Thymus (tissue), 11 donors: ENCODE results near the gene WDR27. TPM values are rescaled to one million over a fixed set of nuclear protein-coding genes. Genes with fewer than 3 reads are reported as not detected.
"Not testable (repeated sequence)": the region's sequence is repeated elsewhere in the genome, so short reads cannot be mapped to it uniquely, and the experiment has no call there.

ENCODE experiments used
- DNase-seq, 9 donors: peaks; one replicate each; pipeline ENCODE4 v3.0.0-alpha.2; 2013; ENCODE audit warnings: low spot score in 9 of 9, low read depth in 6 of 9, missing footprints in 1 of 9
- H3K27ac ChIP-seq, 2 donors: one replicate each; pipeline ENCODE4 v1.5.1; 2013; ENCODE audit warnings: control low read depth in 1 of 2, low read depth in 1 of 2, low read length in 1 of 2, mild to moderate bottlenecking in 1 of 2, moderate library complexity in 1 of 2
- H3K27me3 ChIP-seq, 2 donors: one replicate each; pipeline ENCODE4 v1.5.1; 2013; ENCODE audit warnings: low read length in 1 of 2; ENCODE audit not compliant: control insufficient read depth in 2 of 2, insufficient read depth in 1 of 2
- H3K36me3 ChIP-seq, 2 donors: one replicate each; pipeline ENCODE4 v1.5.1; 2013; ENCODE audit warnings: low read length in 1 of 2, mild to moderate bottlenecking in 1 of 2, moderate library complexity in 1 of 2; ENCODE audit not compliant: control insufficient read depth in 2 of 2, insufficient read depth in 2 of 2
- H3K4me1 ChIP-seq, 2 donors: one replicate each; pipeline ENCODE4 v1.5.1; 2013; ENCODE audit warnings: low read length in 2 of 2; ENCODE audit not compliant: control insufficient read depth in 2 of 2, insufficient read depth in 2 of 2
- H3K4me3 ChIP-seq, 2 donors: one replicate each; pipeline ENCODE4 v1.5.1; 2013; ENCODE audit warnings: low read length in 2 of 2, control low read depth in 1 of 2, mild to moderate bottlenecking in 1 of 2
- H3K9me3 ChIP-seq, 2 donors: one replicate each; pipeline ENCODE4 v1.5.1; 2013; ENCODE audit warnings: low read length in 1 of 2, mild to moderate bottlenecking in 1 of 2; ENCODE audit not compliant: control insufficient read depth in 2 of 2, insufficient read depth in 1 of 2
- WGBS: extraction: QIAGEN DNeasy Blood & Tissue Kit; methylation state at CpG from one replicate; pipeline ENCODE4 v1.1.7; 2013; 5-methylcytosine and 5-hydroxymethylcytosine counted together
- polyA plus RNA-seq: library from polyadenylated mRNA; stranded (reverse); fragments of 200-250 nt; gene quantifications from one replicate; pipeline ENCODE4 v1.2.3, GENCODE V29; 2013
- total RNA-seq: library from RNA; stranded (reverse); fragments of 120-200 nt; gene quantifications from one replicate; pipeline ENCODE4 v1.2.4, GENCODE V29; 2013
- donor health status: healthy.

WDR27 gene
- total and polyA plus RNA-seq, 2 donors, result 13.9 to 42.0 TPM

DNA sequence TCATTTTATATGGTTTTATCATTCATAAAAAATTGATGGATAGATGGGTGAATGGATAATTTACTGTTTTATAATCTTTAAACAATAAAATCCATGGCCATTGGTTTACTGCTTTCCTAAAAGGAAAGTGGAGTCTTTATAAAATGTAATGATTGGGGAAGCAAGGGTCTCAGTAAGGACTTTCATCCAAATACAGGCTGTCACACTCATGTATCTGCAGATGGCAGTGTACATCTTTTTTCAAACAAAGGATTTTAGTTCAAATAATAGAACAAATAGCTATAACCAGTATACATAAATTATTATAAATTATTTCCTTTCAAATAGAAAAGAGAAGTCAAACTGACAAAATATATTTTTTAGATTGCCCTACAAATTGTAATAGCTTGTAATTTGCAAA lies 190.0 kb downstream of the WDR27 start:
- not testable (repeated sequence) for H3K4me1 ChIP-seq, H3K9me3 ChIP-seq, H3K27ac ChIP-seq, H3K36me3 ChIP-seq, DNase-seq, H3K27me3 ChIP-seq, H3K4me3 ChIP-seq

DNA sequence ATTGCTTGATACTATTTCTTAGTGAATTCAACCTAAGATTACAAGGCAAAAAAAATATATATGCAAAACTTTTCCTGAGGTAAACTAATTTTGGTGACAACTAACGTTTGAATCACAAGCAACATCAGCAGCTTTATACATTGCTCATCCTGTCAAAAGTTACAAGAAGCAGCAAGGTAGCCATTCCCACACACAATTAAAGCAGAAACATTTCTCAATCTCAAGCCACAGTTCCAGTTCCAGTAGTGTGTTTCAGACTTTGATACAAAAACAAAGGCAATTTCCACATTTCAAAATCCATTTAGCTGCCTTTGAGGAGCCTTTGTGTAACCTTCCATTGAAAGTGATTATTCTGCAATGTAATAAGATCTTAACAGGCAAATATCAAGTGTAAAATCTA lies 191.0 kb downstream of the WDR27 start:
- Histone ChIP-seq H3K9me3 (no peaks in the 10 kb centered on the region), H3K27ac (no peak overlapping the region), H3K27me3 (no peaks in the 10 kb centered on the region), H3K4me1 (no peaks in the 10 kb centered on the region), H3K36me3 (no peaks in the 10 kb centered on the region), H3K4me3 (no peak overlapping the region)
- DNase-seq, result no peak
- 93% methylated on average over 1 of the region's 1 CpG for WGBS

DNA sequence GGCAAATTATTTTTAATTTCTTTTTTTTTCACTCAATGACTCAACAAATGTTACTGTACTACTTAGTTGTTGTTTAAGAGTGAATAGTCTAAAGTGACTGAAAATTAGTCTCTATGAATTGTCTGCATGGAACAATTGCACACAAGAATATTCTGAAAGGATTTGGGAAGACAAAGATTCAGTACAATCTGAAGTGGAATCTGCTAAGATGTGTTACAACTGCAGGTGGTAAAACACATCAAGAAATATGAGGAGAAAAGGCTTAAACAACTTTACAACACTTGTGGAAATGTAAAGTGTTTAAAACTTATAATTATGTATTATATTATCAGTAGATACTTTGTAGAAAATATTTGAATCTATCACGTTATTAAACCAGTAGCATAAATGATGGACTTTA lies 193.4 kb downstream of the WDR27 start:
- H3K27me3 ChIP-seq, result no peaks in the 10 kb centered on the region
- no peak overlapping the region for H3K27ac ChIP-seq
- no peaks in the 10 kb centered on the region for H3K36me3 ChIP-seq
- no peak for DNase-seq
- 99% methylated on average over 1 of the region's 1 CpG for WGBS
- H3K4me3 ChIP-seq, result no peak overlapping the region
- no peaks in the 10 kb centered on the region for H3K4me1 ChIP-seq
- no peaks in the 10 kb centered on the region for H3K9me3 ChIP-seq

DNA sequence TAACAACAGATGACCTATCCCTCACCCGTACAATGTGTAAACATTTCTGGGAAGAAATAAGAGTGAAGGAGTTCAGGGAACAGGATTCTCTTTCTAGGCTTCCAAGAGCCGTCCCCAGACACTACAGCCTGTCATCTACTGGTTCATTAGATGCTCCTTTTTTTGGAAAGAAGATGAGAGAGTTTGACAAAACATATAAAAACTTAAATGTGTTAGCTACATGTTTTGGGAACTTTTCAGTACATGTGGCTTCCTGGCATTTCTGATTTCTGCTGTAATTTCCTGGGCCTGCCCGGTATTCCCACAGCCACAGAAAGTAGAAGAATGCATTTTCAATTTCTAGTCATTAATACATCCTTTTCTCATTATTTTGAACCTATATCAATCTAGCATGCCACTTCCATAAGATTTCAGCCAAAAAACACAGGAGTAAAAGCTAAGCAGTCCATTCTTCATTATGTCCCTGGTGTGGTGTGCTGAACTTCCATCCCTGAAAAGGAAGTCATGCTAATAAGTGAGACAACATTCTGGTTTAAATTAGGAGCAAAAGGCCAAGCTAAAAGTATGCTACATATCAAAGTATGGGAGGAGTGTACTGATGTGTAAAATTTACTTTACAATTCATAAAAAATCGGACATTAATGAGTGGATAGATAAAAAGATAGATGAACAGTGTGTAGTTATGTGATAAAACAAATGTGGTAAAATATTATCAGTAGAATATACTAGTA lies 198.2 kb downstream of the WDR27 start:
- Histone ChIP-seq H3K4me1 (no peaks in the 10 kb centered on the region), H3K27ac (no peak overlapping the region), H3K4me3 (no peak overlapping the region), H3K36me3 (no peaks in the 10 kb centered on the region), H3K27me3 (no peaks in the 10 kb centered on the region), H3K9me3 (no peaks in the 10 kb centered on the region)
- no peak for DNase-seq
- WGBS, result 97% methylated on average over 4 of the region's 4 CpGs

DNA sequence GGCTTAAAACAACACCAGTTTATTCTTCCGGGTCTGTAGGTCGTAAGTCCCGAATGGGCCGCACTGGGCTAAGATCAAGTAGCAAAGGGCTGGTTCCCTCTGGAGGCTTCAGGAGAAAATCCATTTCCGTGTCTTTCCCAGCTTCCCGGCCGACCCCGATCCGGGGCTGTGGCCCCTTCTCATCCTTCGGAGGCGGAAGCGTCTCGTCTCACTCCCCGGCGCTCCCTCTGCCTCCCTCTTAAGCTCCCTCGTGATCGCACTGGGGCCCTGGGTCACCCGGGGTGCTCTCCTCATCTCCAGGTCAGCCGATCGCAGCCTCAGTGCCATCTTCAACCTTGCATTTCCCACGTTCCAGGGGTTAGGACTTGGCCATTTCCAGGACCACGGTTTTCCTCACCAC lies 199.4 kb downstream of the WDR27 start:
- Histone ChIP-seq H3K4me1 (no peaks in the 10 kb centered on the region), H3K36me3 (no peaks in the 10 kb centered on the region), H3K27ac (no peak overlapping the region), H3K4me3 (no peak overlapping the region), H3K27me3 (no peaks in the 10 kb centered on the region), H3K9me3 (no peaks in the 10 kb centered on the region)
- 98% methylated on average over 22 of the region's 22 CpGs for WGBS
- DNase-seq, result no peak

DNA sequence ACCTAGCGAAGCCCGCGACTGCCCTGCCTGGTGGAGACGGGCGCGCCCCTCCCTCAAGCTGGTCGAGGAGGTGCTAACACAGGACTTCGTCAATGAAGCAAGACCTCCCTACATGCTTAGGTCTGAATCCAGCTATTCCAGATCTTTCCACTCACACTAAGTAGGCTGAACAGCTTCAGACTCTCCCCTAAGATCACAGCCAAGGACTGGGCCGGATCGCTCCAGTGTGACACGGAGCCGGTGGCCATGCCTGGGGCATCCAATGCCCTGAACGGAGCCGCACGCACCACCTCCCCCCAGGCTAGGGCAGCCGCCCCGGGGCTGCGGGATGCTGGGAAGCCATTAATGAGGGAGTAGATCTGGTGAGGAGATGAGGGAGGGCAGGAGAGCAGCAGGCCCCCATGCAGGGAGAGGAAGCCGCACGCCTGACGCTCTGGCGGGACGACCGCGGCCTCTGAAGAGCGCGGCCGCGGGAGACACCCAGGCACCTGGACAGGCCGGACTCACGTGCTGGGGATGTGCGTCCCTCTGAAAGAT lies 200.0 kb downstream of the WDR27 start:
- no peaks in the 10 kb centered on the region for H3K4me1 ChIP-seq
- no peaks in the 10 kb centered on the region for H3K36me3 ChIP-seq
- no peaks in the 10 kb centered on the region for H3K9me3 ChIP-seq
- H3K4me3 ChIP-seq, result no peak overlapping the region
- H3K27ac ChIP-seq, result no peak overlapping the region
- DNase-seq, result no peak
- no peaks in the 10 kb centered on the region for H3K27me3 ChIP-seq
- WGBS, result 98% methylated on average over 32 of the region's 32 CpGs

DNA sequence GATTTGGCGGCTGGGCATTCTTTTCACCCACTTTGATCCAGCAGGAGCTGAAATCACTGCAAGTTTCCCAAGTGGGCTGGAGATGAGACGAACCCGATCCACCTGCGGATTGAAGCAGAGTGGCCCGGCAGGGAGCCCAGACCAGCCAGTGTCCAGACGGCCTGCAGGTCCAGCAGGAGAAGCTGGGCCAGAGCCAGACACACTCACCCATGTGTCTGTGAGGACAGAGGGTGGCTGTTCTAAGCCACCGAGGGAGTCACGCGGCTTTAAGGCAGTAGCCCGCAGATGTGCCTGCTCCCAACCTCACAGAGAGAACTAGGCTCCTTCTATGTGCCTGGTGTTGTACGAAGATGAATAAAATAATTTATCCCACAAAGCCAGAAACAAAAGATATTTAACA lies 200.7 kb downstream of the WDR27 start:
- no peak overlapping the region for H3K27ac ChIP-seq
- H3K9me3 ChIP-seq, result no peaks in the 10 kb centered on the region
- no peaks in the 10 kb centered on the region for H3K4me1 ChIP-seq
- no peaks in the 10 kb centered on the region for H3K36me3 ChIP-seq
- H3K4me3 ChIP-seq, result no peak overlapping the region
- no peak for DNase-seq
- WGBS, result 97% methylated on average over 11 of the region's 11 CpGs
- no peaks in the 10 kb centered on the region for H3K27me3 ChIP-seq

DNA sequence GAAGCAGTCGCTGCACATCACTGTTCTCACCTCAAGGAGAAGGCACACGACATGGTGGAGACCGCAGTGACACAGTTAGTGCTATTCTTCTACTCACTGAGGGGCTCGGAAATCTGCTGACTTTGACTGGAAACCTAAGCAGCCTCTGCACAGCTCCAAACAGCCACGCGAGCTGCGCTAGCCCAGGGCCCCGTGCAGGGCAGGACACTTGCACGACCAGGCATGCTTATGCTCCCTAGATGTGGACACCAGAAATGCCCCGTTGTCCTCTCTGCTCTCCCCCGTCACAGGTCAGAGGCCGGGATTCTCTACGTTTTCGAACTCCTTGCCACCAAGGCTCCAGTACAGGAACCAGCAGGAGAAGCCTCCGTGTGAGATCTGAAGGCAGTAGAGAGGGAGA lies 201.1 kb downstream of the WDR27 start:
- H3K4me3 ChIP-seq, result no peak overlapping the region
- no peaks in the 10 kb centered on the region for H3K27me3 ChIP-seq
- H3K36me3 ChIP-seq, result no peaks in the 10 kb centered on the region
- DNase-seq, result no peak
- H3K9me3 ChIP-seq, result no peaks in the 10 kb centered on the region
- no peaks in the 10 kb centered on the region for H3K4me1 ChIP-seq
- 98% methylated on average over 15 of the region's 15 CpGs for WGBS
- H3K27ac ChIP-seq, result no peak overlapping the region

DNA sequence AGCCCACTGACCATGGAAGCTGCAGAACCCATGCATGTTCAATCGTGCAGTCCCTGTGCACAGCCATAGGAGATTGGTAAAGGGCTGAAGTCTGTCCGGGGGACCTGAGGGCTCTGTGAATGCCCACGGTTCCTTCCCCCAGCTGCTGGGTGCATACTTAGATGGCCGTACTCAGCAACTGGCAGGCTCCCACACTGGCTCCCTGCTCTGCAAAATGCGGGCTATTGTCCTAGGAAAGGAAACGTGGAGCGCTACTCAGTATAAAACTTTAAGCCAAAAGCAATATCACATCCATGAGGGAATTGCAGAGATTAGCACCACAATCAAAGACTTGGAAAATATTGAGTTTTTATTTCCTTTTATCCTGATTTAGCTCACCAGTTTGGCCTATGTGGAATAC lies 202.0 kb downstream of the WDR27 start:
- Histone ChIP-seq H3K4me3 (no peak overlapping the region), H3K27ac (no peak overlapping the region), H3K27me3 (no peaks in the 10 kb centered on the region), H3K36me3 (no peaks in the 10 kb centered on the region), H3K9me3 (no peaks in the 10 kb centered on the region), H3K4me1 (no peaks in the 10 kb centered on the region)
- WGBS, result 95% methylated on average over 7 of the region's 7 CpGs
- DNase-seq, result no peak
